Spleen (tissue), 11 donors: ENCODE results near the gene ZDHHC21. TPM values are rescaled to one million over a fixed set of nuclear protein-coding genes. Genes with fewer than 3 reads are reported as not detected.

Source experiments
- DNase-seq: peaks from one replicate; pipeline ENCODE4 v3.0.0-alpha.2; 2020
- H3K27ac ChIP-seq, 8 donors: fragments of 200-600 bp; sonication (generic) in 7 of 8; 1 replicate in 4 of 8; 2 replicates in 4 of 8; pipeline versions ENCODE4 v1.5.0 to v1.8.0; 2016 to 2021; ENCODE audit warnings: inconsistent platforms in 4 of 8, mild to moderate bottlenecking in 4 of 8, moderate library complexity in 1 of 8
- H3K27me3 ChIP-seq, 7 donors: fragments of 200-600 bp; sonication (generic) in 6 of 7; replicated peaks in 1 of 7; 1 replicate in 4 of 7; 2 replicates in 3 of 7; pipeline versions ENCODE4 v1.5.0 to v1.8.0; 2016 to 2021; ENCODE audit warnings: inconsistent platforms in 3 of 7, mild to moderate bottlenecking in 1 of 7
- H3K36me3 ChIP-seq, 6 donors: fragments of 200-600 bp; sonication (generic) in 5 of 6; 1 replicate in 4 of 6; 2 replicates in 2 of 6; pipeline versions ENCODE4 v1.5.0 to v1.8.0; 2016 to 2021; ENCODE audit warnings: inconsistent platforms in 2 of 6
- H3K4me1 ChIP-seq, 6 donors: fragments of 200-600 bp; sonication (generic) in 5 of 6; 1 replicate in 3 of 6; 2 replicates in 3 of 6; pipeline versions ENCODE4 v1.5.0 to v1.8.0; 2016 to 2021; ENCODE audit warnings: inconsistent platforms in 3 of 6
- H3K4me3 ChIP-seq, 8 donors: fragments of 200-600 bp; sonication (generic) in 7 of 8; 1 replicate in 4 of 8; 2 replicates in 4 of 8; pipeline versions ENCODE4 v1.5.0 to v1.8.0; 2016 to 2021; ENCODE audit warnings: inconsistent platforms in 4 of 8, mild to moderate bottlenecking in 4 of 8, moderate library complexity in 2 of 8
- H3K9me3 ChIP-seq, 8 donors: fragments of 200-600 bp; sonication (generic) in 7 of 8; 1 replicate in 4 of 8; 2 replicates in 4 of 8; pipeline versions ENCODE4 v1.5.0 to v1.8.0; 2016 to 2021; ENCODE audit warnings: inconsistent platforms in 4 of 8
- POLR2A ChIP-seq, 3 donors: fragments of 450-650 bp; IDR thresholded peaks; one replicate each; pipeline ENCODE4 v1.5.1; 2017; ENCODE audit warnings: antibody characterized with exemption in 3 of 3, mild to moderate bottlenecking in 1 of 3
- POLR2AphosphoS5 ChIP-seq, 3 donors: sonication (generic); formaldehyde crosslinking; IDR thresholded peaks; one replicate each; pipeline ENCODE4 v1.5.1; 2017; ENCODE audit warnings: antibody characterized with exemption in 3 of 3
- WGBS, 5 donors: extraction: QIAGEN DNeasy Blood & Tissue Kit in 3 of 5; methylation state at CpG; one replicate each; pipeline versions ENCODE4 v1.1.5 to v1.1.7; 2013 to 2018; 5-methylcytosine and 5-hydroxymethylcytosine counted together
- intact Hi-C: fragments of 100-400 bp; cut with DNase I; formaldehyde crosslinking; loops from one replicate; pipeline ENCODE4 v1.15.0; 2023; ENCODE audit warnings: low total_unique reads
- polyA plus RNA-seq, 3 donors: library from polyadenylated mRNA; stranded (reverse); fragments of 200-250 nt; gene quantifications; one replicate each; pipeline ENCODE4 v1.2.1, GENCODE V29; 2013
- total RNA-seq, 7 donors: library from RNA; depleted of rRNA in 3 of 7; stranded (reverse); fragments of >200 nt in 3 of 7; fragmentation: NEBNext Ultra II Directional in 4 of 7; extraction: Animal tissue kit (Norgen Biotek cat#: 25700) in 4 of 7; gene quantifications; one replicate each; pipeline versions ENCODE4 v1.1.0 to v1.2.1, GENCODE V29; 2016 to 2021
- TF ChIP-seq, protein P1 (sequence below), 11 experiments: fragments of 200-600 bp in 7 of 11; fragments of 450-650 bp in 4 of 11; sonication (generic) in 4 of 11; IDR thresholded peaks in 8 of 11; conservative IDR thresholded peaks in 3 of 11; 1 replicate in 7 of 11; 2 replicates in 4 of 11; pipeline versions ENCODE4 v1.4.0 to v1.8.0; 2016 to 2021; ENCODE audit warnings: antibody characterized with exemption in 11 of 11, inconsistent platforms in 4 of 11, mild to moderate bottlenecking in 1 of 11
- donor health status: healthy with polysubstance abuse.
- donor health status: DM: no; HTN: no; CAD: no; lungs with moderate emphysema.
- donor health status: DM: no; HTN: no; CAD: no.
- donor health status: Bipolar disorder and iron deficiency.
- donor health status: healthy.
- donor health status: DM: no; HTN: no; CAD: no.
- donor health status: DM: yes; HTN: yes; CAD: no.

Gene ZDHHC21
- total and polyA plus RNA-seq, 10 donors = 4.9 to 30.7 (median 18.5) TPM

- WGBS, 5 donors = 89 to 99% (median 96%) methylated on average over 3 of the region's 3 CpGs
- TF ChIP-seq, protein P1, sequence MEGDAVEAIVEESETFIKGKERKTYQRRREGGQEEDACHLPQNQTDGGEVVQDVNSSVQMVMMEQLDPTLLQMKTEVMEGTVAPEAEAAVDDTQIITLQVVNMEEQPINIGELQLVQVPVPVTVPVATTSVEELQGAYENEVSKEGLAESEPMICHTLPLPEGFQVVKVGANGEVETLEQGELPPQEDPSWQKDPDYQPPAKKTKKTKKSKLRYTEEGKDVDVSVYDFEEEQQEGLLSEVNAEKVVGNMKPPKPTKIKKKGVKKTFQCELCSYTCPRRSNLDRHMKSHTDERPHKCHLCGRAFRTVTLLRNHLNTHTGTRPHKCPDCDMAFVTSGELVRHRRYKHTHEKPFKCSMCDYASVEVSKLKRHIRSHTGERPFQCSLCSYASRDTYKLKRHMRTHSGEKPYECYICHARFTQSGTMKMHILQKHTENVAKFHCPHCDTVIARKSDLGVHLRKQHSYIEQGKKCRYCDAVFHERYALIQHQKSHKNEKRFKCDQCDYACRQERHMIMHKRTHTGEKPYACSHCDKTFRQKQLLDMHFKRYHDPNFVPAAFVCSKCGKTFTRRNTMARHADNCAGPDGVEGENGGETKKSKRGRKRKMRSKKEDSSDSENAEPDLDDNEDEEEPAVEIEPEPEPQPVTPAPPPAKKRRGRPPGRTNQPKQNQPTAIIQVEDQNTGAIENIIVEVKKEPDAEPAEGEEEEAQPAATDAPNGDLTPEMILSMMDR (IDR thresholded peaks at IDR 0.05 in 8 of 11, conservative IDR thresholded peaks at IDR 0.05 in 3 of 11) = no peak
- TF ChIP-seq POLR2AphosphoS5 (IDR thresholded peaks at IDR 0.05) (no peak), POLR2A (IDR thresholded peaks at IDR 0.05) (no peak)
These were observed 99.8 kb downstream of the ZDHHC21 start for GRCh38 chr9:14593406-14593805.

GRCh38 chr9:14591411-14591810 is 101.8 kb downstream of the ZDHHC21 start:
- DNase-seq = no peak
- 92 to 97% (median 95%) methylated on average over 3 of the region's 3 CpGs for WGBS, 5 donors
- peaks cover 0 to 19% (median 6%) of the 10 kb centered on the region in 6 donors for H3K36me3 ChIP-seq
- H3K4me3 ChIP-seq = no peak overlapping the region
- intact Hi-C loops = no loop called here
- H3K27me3 ChIP-seq = no peaks in the 10 kb centered on the region
- peaks cover 0 to 17% (median 5%) of the 10 kb centered on the region in 8 donors for H3K9me3 ChIP-seq
- TF ChIP-seq POLR2AphosphoS5 (IDR thresholded peaks at IDR 0.05) (no peak), POLR2A (IDR thresholded peaks at IDR 0.05) (no peak)
- TF ChIP-seq, protein P1 (IDR thresholded peaks at IDR 0.05 in 8 of 11, conservative IDR thresholded peaks at IDR 0.05 in 3 of 11) = no peak
- H3K4me1 ChIP-seq = no peaks in the 10 kb centered on the region
- H3K27ac ChIP-seq = no peak overlapping the region

More at GRCh38 chr9:14593406-14593805, 99.8 kb downstream of the ZDHHC21 start:
- intact Hi-C loops = no loop called here
- no peaks in the 10 kb centered on the region for H3K4me1 ChIP-seq
- no peak overlapping the region for H3K4me3 ChIP-seq
- peaks cover 0 to 30% (median 8%) of the 10 kb centered on the region in 6 donors for H3K36me3 ChIP-seq
- no peaks in the 10 kb centered on the region for H3K27me3 ChIP-seq
- DNase-seq = no peak
- no peak overlapping the region for H3K27ac ChIP-seq
- H3K9me3 ChIP-seq = peaks cover 0 to 18% (median 6%) of the 10 kb centered on the region in 8 donors

GRCh38 chr9:14585730-14586473 is 107.3 kb downstream of the ZDHHC21 start:
- H3K9me3 ChIP-seq = peaks cover 0 to 13% (median 9%) of the 10 kb centered on the region in 8 donors
- H3K27ac ChIP-seq = no peak overlapping the region
- no peak for TF ChIP-seq POLR2AphosphoS5 (IDR thresholded peaks at IDR 0.05)
- TF ChIP-seq, protein P1 (IDR thresholded peaks at IDR 0.05 in 8 of 11, conservative IDR thresholded peaks at IDR 0.05 in 3 of 11) = no peak
- no peak for TF ChIP-seq POLR2A (IDR thresholded peaks at IDR 0.05)
- H3K36me3 ChIP-seq = peaks cover 0 to 8% (median 0%) of the 10 kb centered on the region in 6 donors
- DNase-seq = no peak
- intact Hi-C loops = no loop called here
- no peaks in the 10 kb centered on the region for H3K27me3 ChIP-seq
- no peak overlapping the region for H3K4me3 ChIP-seq
- 39 to 75% (median 47%) methylated on average over 8 of the region's 8 CpGs for WGBS, 5 donors
- peaks cover 0 to 6% (median 0%) of the 10 kb centered on the region in 6 donors for H3K4me1 ChIP-seq

- TF ChIP-seq POLR2A (IDR thresholded peaks at IDR 0.05) (no peak), POLR2AphosphoS5 (IDR thresholded peaks at IDR 0.05) (no peak)
- TF ChIP-seq, protein P1 (IDR thresholded peaks at IDR 0.05 in 8 of 11, conservative IDR thresholded peaks at IDR 0.05 in 3 of 11) = no peak
- peaks cover 0 to 14% (median 9%) of the 10 kb centered on the region in 8 donors for H3K9me3 ChIP-seq
- no peaks in the 10 kb centered on the region for H3K27me3 ChIP-seq
- peaks cover 0 to 8% (median 0%) of the 10 kb centered on the region in 6 donors for H3K36me3 ChIP-seq
- H3K27ac ChIP-seq = no peak overlapping the region
- DNase-seq = no peak
- no peak overlapping the region for H3K4me3 ChIP-seq
- intact Hi-C loops = no loop called here
- H3K4me1 ChIP-seq = peaks cover 0 to 6% (median 0%) of the 10 kb centered on the region in 6 donors
- 76 to 82% (median 79%) methylated on average over 4 of the region's 4 CpGs for WGBS, 5 donors
These were observed 108.7 kb downstream of the ZDHHC21 start for GRCh38 chr9:14584571-14584970.
